Measurements from ENCODE around the gene CLEC3B.
A peak's percentile ranks its signal among the peaks of the same experiment; 100 is the strongest.
"Not testable (repeated sequence)": the region's sequence is repeated elsewhere in the genome, so short reads cannot be mapped to it uniquely, and the experiment has no call there.

Gene CLEC3B, protein sequence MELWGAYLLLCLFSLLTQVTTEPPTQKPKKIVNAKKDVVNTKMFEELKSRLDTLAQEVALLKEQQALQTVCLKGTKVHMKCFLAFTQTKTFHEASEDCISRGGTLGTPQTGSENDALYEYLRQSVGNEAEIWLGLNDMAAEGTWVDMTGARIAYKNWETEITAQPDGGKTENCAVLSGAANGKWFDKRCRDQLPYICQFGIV

DNA sequence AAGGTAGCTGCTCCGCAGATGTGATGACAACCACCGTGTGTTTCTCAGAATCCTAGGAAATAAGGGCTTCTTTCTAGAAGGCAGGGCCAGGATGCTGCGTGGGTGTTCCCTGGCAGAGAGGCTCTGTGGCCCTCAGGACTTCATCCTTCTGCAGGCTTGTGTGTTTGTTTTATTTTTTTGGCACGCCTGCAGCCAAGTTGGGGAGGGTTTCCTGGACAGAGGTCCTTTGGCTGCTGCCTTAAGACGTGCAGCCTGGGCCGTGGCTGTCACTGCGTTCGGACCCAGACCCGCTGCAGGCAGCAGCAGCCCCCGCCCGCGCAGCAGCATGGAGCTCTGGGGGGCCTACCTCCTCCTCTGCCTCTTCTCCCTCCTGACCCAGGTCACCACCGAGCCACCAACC, at the start of gene CLEC3B:
TSS of gene CLEC3B (plus strand) at position 266 of the 400 bp plus-strand sequence. CDS start at position 326, 60 bp downstream.
- no peak for DNase-seq

DNA sequence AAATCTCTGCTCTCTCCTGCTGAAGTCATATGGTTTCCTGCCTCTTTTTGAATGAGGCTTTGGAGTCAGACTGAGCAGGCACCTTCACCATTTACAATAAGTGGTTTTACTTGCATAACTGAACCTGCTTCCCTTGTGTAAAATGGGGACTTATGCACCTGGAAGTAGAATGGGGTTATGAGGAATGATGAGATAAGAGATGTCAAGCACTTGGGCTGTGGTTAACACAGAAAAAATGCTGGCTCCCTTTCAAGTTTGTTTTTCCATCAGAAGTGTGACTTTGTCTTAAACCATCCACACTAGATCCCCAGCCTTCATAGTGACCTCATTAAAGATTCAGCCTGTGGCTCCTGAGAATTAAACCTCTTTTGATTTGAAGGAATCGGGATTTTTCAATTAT, 44.9 kb upstream of the CLEC3B start:
- DNase-seq, result no peak

DNA sequence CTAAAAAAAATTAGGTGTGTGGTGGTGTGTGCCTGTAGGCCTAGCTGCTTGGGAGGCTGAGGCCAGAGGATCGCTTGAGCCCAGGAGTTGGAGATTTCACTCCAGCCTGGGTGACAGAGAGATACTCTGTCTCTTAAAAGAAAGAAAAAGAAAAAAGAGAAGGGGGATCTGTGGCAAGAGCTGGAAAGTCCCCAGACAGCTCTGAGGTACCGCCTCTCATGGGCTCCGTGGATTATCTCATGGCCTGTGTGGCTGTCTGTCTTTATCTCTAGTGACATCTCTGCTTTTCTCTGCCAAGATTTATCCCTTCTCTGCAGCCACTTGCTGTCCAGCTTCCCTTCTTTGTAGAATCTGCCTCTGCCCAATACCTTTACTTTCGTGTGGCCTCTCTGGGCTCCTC, 44.4 kb upstream of the CLEC3B start:
- no peak for DNase-seq

DNA sequence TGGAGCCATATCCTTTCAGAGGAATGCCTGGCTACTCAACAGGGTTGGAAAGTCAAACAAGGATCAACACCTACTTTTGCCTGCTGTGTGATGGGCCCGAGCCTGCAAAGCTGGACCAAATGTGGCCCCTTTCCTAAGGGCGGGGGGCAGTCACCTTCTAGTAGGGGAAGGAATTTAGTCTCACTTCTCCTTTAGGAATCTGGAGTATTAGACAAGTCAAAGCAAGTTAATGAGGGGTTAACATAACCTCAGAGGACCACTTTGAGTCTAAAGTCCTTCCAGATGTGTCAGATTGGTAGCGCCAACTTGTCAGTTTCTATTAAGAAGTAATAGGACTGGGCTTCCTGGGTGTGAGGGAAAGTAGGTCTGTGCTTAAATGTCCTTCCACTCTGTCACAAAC, 43.3 kb upstream of the CLEC3B start:
- DNase-seq, result no peak

DNA sequence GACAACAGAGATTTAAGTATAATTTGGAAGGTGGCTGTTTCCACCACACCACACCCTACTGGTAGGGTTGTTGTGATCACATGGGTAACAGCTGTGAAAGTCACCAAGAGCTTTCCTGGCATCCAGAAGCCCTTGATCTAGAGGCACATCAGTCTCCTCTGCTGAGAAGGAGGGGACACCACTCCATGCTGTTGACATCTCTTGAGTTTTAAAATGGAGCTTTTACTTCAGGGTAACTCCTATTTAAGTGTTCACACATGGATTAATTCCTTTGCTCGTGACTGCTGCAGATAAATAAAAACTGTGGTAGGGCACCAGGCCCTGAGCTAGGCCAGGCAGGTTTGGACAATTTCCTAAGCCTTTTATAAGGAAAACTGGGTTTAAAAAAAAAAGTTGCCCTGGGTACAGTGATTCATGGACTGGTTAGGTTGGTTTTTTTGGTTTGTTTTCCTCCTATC, 42.6 kb upstream of the CLEC3B start:
- DNase-seq, result no peak

DNA sequence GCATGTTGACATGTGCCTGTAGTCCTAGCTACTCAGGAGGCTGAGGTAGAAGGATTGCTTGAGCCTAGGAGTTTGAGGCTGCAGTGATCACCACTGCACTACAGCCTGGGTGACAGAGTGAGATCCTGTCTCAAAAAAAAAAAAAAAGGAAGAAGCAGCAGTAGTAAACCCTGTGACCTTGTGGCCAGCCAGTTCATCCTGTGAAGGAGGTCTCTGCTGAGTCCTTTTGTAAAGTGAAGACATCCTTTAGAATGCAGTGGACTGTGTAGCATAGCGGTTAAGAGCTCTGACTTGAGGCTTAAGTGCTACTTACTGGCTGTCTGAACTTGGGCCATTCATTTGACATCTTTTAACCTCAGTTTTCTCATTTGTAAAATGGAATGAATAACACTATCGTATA, 41.8 kb upstream of the CLEC3B start:
- peak; percentile 21 for DNase-seq

DNA sequence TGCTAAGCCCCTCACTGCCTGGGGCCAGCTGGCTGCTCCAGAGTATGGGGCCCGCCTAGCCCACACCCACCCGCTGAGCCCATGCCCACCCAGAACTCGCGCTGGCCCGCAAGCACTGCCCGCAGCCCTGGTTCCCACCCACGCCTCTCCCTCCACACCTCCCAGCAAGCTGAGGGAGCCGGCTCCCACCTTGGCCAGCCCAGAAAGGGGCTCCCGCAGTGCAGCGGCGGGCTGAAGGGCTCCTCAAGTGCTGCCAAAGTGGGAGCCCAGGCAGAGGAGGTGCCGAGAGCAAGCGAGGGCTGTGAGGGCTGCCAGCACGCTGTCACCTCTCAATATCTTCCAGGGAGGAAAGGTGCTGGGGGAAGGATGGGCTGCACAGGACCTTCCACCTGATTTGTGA, 39.8 kb upstream of the CLEC3B start:
- DNase-seq, result not testable (repeated sequence)

DNA sequence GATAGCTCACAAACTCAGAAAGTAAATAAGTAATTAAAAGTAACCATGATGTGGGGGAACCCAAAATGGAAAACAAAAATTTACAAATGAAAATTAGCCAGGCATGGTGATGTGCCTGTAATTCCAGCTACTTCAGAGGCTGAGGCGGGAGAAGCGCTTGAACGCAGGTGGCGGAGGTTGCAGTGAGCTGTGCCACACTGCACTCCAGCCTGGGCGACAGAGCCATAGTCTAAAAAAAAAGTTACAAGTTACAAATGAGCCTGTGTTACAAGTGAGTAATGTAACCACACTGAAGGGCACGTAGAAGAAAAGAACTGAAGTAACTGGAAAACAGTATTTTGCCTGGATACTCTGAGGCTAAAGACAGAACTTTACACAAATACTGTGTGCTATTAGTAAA, 38.8 kb upstream of the CLEC3B start:
- no peak for DNase-seq

DNA sequence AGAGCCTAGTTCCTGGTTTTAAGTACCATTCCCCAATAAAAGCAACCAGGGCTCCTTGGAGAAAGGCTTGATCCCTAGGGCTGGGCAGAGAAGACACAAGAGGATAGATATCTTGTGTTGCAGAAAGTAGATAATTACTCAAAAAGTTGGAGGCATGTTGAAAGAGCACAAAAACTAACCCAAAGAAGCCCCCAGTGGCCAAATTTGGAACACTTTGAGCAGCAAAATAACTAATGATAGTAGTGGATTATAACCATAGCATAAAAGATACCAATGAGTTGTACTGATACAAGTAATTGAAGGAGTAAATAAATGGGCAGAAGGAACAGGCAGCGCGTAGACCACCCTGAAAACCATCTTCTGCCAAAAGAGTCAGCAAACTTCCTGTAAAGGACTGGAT, 38.0 kb upstream of the CLEC3B start:
- no peak for DNase-seq

DNA sequence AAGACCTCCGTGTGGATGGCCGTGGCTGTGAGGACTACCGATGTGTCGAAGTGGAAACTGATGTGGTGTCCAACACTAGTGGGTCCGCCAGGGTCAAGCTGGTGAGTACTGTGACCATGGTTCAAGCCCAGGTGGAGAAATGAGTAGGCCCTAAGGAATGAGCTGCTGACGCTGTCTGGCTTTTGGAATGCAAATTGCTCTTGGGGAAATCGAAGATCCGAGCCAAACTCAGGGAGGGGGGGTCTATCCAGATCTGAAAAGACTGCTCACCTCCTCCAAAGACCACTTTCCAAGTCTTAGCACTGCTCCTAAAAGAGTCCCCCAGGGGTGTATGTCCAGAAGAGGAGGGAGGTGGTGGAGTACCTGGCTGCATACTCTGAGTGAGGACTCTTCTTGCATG, 37.0 kb upstream of the CLEC3B start:
- no peak for DNase-seq

DNA sequence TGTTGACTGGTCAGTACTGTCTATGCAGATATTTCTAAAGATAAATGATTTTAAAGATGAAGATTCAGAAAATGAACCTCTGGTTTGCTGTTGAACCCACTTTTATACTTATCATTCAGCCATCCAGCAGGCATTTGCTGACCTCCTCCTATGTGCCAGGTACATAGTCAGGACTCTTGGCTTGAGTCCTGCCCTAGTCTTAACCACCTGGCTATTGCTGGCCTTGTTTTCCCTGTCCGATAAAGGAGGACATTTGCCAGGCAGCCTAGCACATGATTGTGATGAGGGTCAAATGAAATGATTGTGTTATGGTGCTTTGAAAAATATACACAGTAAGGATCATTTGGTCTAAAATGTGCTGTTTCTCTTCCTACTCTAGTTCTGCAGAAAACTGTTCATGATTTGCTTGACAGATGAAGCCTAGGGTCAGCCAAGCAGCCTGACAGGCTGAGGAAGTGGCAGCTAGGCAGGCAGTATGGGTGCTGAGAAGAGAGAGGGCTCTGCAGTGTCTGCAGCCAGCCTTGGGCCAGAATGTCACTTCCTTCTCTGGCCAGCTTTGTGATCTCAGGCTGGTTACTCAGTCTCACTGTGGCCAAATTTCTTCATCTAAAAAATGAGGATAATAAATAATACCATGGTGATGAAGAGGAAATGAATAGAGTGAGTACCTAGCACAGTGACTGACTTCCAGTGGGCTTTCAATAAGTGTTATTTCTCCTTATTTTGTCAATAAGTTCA, 36.3 kb upstream of the CLEC3B start:
- no peak for DNase-seq

DNA sequence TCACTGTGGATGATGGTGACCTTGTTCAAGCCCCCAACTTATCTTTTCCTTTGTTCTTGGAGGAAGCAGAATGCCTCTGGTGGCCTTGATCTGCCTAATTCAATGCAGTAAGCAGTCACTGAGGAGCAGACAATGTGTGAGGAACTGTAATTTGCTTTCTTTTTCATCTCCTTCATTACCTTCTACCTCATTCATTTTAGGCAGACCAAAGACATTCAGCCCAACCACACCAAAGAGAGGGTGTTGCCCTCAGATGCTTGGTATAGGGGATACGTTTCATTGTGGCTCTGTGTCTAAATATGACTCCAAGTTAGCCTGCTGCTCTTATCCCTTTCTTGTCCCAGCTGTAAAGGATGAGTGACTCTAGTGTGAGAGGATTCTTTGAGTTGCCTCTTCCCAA, 34.8 kb upstream of the CLEC3B start:
- DNase-seq, result no peak

DNA sequence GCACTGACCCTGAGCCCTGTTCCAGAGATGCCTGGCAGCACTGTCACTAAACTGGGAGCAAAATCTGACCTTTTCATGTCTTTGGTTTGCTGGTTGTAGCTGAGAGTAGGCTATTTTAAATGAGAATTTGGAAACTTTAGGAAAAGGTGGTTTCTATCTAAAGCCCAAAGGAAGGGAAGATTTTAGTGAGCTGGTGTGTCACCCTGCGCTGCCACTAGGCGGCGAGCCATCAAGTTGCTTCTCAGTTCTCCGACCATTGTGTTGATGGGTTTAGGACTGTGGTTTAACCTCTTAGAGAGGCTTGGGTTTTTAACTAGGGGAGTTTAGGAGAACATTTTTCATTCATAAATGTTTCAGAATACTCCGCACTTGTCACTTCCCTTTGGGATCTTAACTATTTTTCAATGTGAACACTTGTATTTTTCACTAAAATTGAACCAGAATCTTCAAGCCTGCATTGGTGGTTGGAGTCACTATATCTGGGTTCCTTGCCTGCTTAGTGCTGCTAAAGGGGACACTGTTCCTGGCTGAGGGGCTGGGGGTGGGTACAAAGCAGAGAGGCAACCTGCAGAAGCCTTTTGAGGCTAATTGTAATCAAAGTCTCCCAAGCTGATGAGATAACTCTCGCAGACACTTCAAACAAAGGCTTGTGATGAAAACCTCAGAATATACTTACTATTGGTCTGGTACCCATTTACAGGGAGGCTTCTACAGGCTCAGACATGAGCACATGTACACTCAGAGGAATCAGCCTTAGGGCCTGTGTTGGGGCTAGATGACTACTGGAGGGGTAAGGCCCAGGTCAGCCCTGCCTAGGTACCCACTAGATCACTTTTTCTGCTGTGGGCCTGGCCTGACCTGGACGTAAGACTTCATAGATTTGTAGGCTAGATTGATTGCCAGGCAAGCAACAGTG, 33.3 kb upstream of the CLEC3B start:
- DNase-seq, result no peak

DNA sequence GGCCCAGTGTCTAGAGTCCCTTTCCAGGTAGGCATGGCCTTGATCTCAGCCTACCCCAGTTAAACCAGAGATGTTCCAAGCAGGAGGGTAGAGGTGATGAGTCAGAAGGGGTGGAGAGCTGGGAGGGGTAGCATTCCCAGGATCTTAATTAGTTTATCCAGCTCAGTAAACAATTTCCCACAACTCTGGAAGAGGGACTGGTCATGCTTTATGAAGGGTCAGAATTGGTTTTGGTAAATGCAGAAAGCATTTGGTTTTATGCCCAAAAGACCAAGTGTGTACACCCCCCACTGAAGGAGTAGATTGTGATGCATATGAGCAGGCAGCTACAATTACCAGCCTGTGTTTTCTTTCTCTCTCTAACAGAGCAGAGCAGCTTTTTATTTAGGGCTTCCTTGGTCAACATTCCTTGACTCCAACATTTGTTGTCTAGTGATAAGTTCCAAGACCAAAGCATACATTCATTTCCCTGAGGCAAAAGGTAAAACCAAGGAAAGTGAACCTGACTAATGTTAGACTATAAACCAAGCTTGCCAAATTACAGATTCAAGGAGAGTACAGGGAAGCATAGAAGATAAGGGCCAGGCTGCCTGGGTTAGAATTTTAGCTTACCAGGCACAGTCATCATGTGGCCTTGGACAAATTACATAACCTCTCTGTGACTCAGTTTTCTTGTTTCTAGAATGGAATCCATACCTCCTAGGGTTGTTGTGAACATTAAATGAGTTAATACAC, 32.5 kb upstream of the CLEC3B start:
- DNase-seq, result no peak

DNA sequence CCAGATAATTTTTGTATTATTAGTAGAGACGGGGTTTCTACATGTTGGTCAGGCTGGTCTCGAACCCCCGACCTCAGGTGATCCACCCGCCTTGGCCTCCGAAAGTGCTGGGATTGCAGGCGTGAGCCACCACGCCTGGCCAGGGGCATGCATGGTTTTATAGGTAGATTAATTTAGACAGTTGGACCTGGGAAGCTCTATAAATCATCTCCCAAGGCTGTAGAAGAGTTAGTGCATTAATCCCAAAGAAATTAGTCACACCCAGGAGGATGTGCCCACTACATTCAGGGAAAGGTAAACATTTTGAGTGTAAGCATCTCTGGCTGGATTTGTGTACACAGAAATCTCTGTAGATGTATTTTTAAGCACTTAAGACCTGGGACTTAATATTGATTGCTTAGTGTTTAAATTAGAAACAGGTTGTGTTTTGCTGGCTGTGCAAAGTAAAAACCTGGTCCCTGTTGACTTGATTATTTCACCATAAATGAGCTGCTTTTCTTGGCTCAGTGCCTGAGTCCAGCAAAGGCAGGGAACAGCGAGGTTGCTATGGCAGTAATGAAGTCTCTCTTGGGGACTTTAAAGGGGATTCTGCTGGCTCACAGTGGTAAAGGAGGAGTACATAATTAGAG, 30.8 kb upstream of the CLEC3B start:
- no peak for DNase-seq

DNA sequence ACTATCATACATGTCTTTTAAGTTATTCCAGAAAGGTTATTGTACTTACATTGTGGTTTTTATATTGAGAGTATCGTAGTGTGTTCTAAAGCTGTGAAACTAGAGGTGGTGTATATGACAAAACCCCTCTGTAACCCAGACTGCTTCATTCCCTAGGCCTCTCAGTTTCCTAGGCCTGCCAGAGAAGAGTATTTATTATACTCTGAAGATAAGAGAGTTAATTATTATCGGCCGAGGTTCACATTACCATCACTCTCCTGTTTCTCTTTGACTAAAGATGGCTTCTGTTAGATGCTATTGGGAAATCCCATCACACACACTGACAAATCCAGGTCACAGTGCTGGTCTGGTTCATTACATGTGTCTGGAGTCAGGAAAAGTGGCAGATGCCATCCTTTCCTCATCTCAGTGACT, 29.5 kb upstream of the CLEC3B start:
- no peak for DNase-seq

DNA sequence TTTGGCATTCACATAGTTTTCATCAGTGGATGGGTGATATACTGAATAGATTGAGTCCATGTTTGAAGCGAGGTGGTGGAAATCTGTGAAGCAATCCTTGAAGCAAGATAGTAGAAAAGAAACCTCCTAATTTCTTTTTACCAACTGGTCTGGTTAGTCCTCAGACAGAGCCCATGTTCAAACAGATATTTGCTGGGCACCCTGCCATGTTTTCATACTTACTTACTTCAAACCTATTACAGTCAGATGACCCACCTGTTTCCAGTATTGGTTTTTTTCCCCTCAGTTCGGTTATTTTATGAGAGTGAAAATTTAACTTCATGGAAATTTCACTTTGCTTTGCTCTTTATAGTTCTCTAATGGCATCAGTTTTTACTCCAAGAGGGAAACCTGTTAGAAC, 26.3 kb upstream of the CLEC3B start:
- no peak for DNase-seq

DNA sequence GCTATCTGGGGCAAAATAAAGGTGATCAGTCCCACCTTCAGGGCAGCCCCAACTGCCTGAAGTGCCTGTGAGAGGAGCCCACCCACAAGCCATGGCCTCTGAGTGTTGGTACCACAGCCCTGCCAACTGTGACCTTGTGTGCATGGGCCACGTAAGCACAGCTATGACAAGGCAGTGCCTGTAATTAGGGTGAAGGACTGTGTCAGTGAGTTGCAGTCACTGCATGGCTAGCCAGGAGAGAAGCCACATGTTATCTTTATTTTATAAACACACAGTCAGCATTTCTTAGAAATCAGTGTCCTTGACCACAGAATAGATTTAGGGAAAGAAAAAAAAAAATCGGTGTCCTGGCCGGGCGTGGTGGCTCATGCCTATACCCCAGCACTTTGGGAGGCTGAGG, 25.3 kb upstream of the CLEC3B start:
- no peak for DNase-seq

DNA sequence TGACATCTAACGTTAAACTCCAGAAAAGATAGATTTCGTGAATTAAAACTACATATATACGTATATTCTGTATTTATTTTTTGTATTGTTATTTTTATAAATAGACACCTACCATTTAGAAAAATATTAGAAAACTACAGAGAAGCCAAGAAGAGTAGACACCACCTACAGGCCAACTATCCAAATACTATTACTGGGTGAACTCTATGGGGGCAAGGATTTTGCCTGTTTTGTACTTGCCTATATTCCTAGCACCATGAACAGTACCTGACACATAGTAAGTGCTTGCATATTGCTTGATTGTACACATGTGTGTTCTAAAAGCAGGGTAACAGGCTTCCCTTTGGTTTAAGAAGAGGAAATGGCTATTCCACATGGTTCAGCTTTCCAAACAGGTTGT, 24.4 kb upstream of the CLEC3B start:
- no peak for DNase-seq

DNA sequence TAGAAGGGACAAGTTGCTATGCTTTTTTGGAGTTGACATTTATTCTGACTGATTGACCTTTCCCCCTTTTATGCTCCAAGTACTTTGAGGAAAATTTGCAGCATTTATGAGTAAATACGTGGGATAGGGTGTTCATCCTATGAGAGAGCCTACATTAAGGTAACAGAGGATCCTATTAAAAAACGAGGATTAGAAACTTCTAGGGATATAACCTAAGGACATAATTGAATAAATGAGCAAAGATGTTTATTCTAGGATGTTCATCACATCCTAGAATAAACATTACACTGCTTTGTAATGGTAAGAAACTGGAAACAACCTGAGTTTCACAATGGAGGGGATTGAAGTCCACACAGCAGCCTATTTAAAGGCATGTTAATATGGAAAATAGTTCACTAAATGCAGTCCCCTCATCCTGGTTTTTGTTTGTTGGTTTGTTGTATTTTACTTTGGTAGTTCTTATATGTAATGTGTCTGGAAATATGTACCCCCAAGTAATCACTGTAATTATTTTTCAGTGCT, 23.9 kb upstream of the CLEC3B start:
- no peak for DNase-seq

DNA sequence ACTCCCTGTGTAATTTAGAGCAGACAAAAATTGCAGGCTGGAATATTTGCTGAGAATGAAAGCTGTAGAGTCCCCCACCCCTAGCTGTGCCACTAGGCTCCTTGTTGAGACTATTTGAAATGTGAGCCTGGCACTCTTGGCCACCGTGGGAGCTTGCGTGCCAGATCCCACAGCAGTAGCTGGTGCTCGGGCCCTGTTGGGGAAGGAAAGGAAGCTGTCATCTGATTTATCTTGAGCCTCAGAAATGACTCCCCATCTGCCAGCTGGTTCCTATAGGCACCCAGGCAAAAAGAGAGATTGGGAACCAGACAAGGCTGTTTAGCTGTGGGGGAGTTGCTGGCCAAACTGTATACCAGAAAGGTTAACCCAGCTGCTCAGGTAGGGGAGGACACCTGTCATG, 23.4 kb upstream of the CLEC3B start:
- DNase-seq, result no peak

DNA sequence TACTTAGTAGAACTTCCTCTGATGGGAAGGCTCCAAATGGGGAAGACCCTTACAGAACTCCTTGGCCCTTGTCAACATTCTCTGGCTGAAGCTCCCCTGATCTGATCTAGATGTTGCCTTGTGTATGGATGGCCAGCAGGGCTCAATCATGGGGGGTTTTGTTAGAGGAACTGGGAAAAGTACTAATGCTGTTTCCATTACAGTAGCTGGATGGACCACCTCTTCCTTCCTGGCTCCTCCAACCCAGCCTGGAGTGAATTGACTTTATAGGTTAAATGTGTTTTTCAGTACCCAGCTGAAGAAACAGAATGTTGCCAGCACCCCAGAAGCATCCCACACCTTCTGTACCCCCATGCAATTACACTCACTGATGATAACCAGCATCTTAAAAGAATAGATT, 22.7 kb upstream of the CLEC3B start:
- no peak for DNase-seq
